ENCODE results near the gene COL11A1. TPM values are rescaled to one million over a fixed set of nuclear protein-coding genes. Genes with fewer than 3 reads are reported as not detected.
A peak's percentile ranks its signal among the peaks of the same experiment; 100 is the strongest.
"Not testable (repeated sequence)": the region's sequence is repeated elsewhere in the genome, so short reads cannot be mapped to it uniquely, and the experiment has no call there.

The COL11A1 gene
- polyA plus RNA-seq, 1 of the 3 experiments (the other 2 are of a cell fraction): 0.13 TPM

DNA sequence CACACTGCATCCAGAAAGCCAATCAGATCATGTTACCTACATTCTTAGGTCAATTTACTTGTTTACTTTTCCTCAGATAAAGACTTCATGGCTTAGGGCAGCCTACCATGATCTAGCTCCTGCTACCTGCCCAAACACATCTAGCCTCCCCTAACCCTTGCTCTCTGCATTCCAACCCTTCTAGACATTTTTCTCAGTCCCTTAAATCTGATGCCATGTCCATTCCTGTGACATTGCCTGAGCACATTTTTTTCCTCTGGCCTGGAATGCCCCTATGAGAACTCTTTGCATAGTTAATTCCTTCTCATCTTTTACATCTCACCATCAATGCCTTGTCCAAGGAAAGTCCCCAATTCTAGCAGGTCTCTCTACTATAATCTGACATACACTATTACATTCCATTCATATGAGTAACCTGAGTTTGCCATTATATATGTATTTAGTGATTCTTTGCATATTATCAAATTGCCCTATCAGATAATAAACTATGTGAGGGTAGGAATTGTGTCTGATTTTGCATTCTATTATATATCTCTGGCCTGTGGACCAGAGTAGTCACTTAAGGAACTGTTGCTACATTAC is 166.9 kb downstream of the COL11A1 start:
- H3K9ac ChIP-seq: no peak overlapping the region
- ChIA-PET CTCF (no interaction called here), POLR2A (no interaction called here)
- no peaks in the 10 kb centered on the region for H4K20me1 ChIP-seq (ENCODE audit: insufficient read depth)
- peaks cover 25% of the 10 kb centered on the region for H3F3A ChIP-seq (replicated peaks; ENCODE audit: insufficient read depth)
- H2AFZ ChIP-seq (ENCODE audit: low read depth): no peak overlapping the region; the same call in 1 of the 2 replicates
- H3K9me3 ChIP-seq: no peaks in the 10 kb centered on the region
- H3K4me3 ChIP-seq (ENCODE audit: low read depth in 2 of 2, low read length in 1 of 2): no peak overlapping the region
- H3K27ac ChIP-seq (ENCODE audit: low read depth in 2 of 2, low read length in 1 of 2): peak overlapping the region in 1 of 2 experiments; percentile 51; a peak in 3 of 4 replicates
- H3K9me2 ChIP-seq: no peaks in the 10 kb centered on the region
- H3K36me3 ChIP-seq (replicated peaks in 1 of 2; ENCODE audit: control insufficient read depth in 1 of 2, insufficient read depth in 2 of 2, low read length in 1 of 2): no peaks in the 10 kb centered on the region
- H3K4me2 ChIP-seq: no peak overlapping the region
- H3K4me1 ChIP-seq (ENCODE audit: control insufficient read depth in 1 of 2, insufficient read depth in 2 of 2, low read depth in 1 of 2, low read length in 1 of 2): peaks cover 0 to 7% of the 10 kb centered on the region in 2 experiments; a peak in 3 of 4 replicates
- no peaks in the 10 kb centered on the region for H3K27me3 ChIP-seq (ENCODE audit: insufficient read depth)
- 0 out of 2 replicates have a peak, but pooled peaks have one; percentile 6 for TF ChIP-seq JUND (IDR thresholded peaks at IDR 0.05)
- TF ChIP-seq, protein P1, sequence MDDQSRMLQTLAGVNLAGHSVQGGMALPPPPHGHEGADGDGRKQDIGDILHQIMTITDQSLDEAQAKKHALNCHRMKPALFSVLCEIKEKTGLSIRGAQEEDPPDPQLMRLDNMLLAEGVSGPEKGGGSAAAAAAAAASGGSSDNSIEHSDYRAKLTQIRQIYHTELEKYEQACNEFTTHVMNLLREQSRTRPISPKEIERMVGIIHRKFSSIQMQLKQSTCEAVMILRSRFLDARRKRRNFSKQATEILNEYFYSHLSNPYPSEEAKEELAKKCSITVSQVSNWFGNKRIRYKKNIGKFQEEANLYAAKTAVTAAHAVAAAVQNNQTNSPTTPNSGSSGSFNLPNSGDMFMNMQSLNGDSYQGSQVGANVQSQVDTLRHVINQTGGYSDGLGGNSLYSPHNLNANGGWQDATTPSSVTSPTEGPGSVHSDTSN (IDR thresholded peaks at IDR 0.05): peak; percentile 7; the same call in 1 of the 2 replicates
- TF ChIP-seq, protein P2, sequence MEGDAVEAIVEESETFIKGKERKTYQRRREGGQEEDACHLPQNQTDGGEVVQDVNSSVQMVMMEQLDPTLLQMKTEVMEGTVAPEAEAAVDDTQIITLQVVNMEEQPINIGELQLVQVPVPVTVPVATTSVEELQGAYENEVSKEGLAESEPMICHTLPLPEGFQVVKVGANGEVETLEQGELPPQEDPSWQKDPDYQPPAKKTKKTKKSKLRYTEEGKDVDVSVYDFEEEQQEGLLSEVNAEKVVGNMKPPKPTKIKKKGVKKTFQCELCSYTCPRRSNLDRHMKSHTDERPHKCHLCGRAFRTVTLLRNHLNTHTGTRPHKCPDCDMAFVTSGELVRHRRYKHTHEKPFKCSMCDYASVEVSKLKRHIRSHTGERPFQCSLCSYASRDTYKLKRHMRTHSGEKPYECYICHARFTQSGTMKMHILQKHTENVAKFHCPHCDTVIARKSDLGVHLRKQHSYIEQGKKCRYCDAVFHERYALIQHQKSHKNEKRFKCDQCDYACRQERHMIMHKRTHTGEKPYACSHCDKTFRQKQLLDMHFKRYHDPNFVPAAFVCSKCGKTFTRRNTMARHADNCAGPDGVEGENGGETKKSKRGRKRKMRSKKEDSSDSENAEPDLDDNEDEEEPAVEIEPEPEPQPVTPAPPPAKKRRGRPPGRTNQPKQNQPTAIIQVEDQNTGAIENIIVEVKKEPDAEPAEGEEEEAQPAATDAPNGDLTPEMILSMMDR (IDR thresholded peaks at IDR 0.05): no peak
- no peaks in the 10 kb centered on the region for H3K79me2 ChIP-seq (ENCODE audit: insufficient read depth)
- DNase-seq: no peak

- Histone ChIP-seq H3K79me2 (ENCODE audit: insufficient read depth) (no peaks in the 10 kb centered on the region), H4K20me1 (ENCODE audit: insufficient read depth) (no peaks in the 10 kb centered on the region), H3K9me3 (no peaks in the 10 kb centered on the region), H3K4me2 (no peak overlapping the region), H3F3A (replicated peaks; ENCODE audit: insufficient read depth) (peaks cover 15% of the 10 kb centered on the region), H3K27ac (ENCODE audit: low read depth in 2 of 2, low read length in 1 of 2) (no peak overlapping the region; a peak in 2 of 4 replicates), H3K9me2 (no peaks in the 10 kb centered on the region), H3K4me3 (ENCODE audit: low read depth in 2 of 2, low read length in 1 of 2) (no peak overlapping the region), H3K9ac (no peak overlapping the region), H3K27me3 (ENCODE audit: insufficient read depth) (no peaks in the 10 kb centered on the region), H3K4me1 (ENCODE audit: control insufficient read depth in 1 of 2, insufficient read depth in 2 of 2, low read depth in 1 of 2, low read length in 1 of 2) (peaks cover 0 to 7% of the 10 kb centered on the region in 2 experiments; a peak in 2 of 4 replicates), H3K36me3 (replicated peaks in 1 of 2; ENCODE audit: control insufficient read depth in 1 of 2, insufficient read depth in 2 of 2, low read length in 1 of 2) (no peaks in the 10 kb centered on the region), H2AFZ (ENCODE audit: low read depth) (0 out of 2 replicates have a peak overlapping the region, but pooled peaks have one; percentile 0)
- no peak for TF ChIP-seq FOXJ3 (CRISPR knock-in tag; IDR thresholded peaks at IDR 0.05)
- TF ChIP-seq RAD21 (IDR thresholded peaks at IDR 0.05; ENCODE audit: low read length): no peak
- no peak for TF ChIP-seq TCF12 (IDR thresholded peaks at IDR 0.05)
- TF ChIP-seq MEF2A (IDR thresholded peaks at IDR 0.05; ENCODE audit: borderline replicate concordance, low read depth): no peak
- ChIA-PET CTCF (interaction anchor here (0.9 kb wide), 1 partner anchor 33 kb away, joined by 3 read pairs; no protein-coding TSS in a partner anchor), POLR2A (no interaction called here)
- no peak for DNase-seq
- 68% methylated on average over 3 of the region's 3 CpGs for WGBS (ENCODE audit: low lambda C conversion rate)
Observed at GRCh38 chr1:102937401-102937800, 170.9 kb downstream of the COL11A1 start.

- H3K9me3 ChIP-seq; H3K27me3 ChIP-seq (ENCODE audit: insufficient read depth); POLR2A ChIA-PET; H3K9me2 ChIP-seq; H3K4me2 ChIP-seq; H3F3A ChIP-seq (replicated peaks; ENCODE audit: insufficient read depth); H3K27ac ChIP-seq (ENCODE audit: low read depth in 2 of 2, low read length in 1 of 2); H3K9ac ChIP-seq; H3K4me1 ChIP-seq (ENCODE audit: control insufficient read depth in 1 of 2, insufficient read depth in 2 of 2, low read depth in 1 of 2, low read length in 1 of 2); H4K20me1 ChIP-seq (ENCODE audit: insufficient read depth); DNase-seq; H3K79me2 ChIP-seq (ENCODE audit: insufficient read depth); H3K4me3 ChIP-seq (ENCODE audit: low read depth in 2 of 2, low read length in 1 of 2); H3K36me3 ChIP-seq (replicated peaks in 1 of 2; ENCODE audit: control insufficient read depth in 1 of 2, insufficient read depth in 2 of 2, low read length in 1 of 2); CTCF ChIA-PET; H2AFZ ChIP-seq (ENCODE audit: low read depth): not testable (repeated sequence)
- WGBS (ENCODE audit: low lambda C conversion rate): 60% methylated on average over 1 of the region's 9 CpGs
Observed at GRCh38 chr1:102933362-102933761, 175.0 kb downstream of the COL11A1 start.
